ENCODE results near the gene MRPS9.

MRPS9 gene

GRCh38 chr2:105037572-105038382 lies at the start of gene MRPS9:
Gene MRPS9, plus strand, starts transcription at chr2:105038069. Its CDS starts 24 bp downstream, at chr2:105038093.
- DNase-seq: peak; percentile 92 to 98 (median 96)

GRCh38 chr2:105005181-105005951 lies 32.5 kb upstream of the MRPS9 start:
- DNase-seq: peak in 2 of 3 experiments; percentile 22 to 65

- DNase-seq: no peak
These were observed 30.5 kb upstream of the MRPS9 start for GRCh38 chr2:105007367-105007766.

DNA sequence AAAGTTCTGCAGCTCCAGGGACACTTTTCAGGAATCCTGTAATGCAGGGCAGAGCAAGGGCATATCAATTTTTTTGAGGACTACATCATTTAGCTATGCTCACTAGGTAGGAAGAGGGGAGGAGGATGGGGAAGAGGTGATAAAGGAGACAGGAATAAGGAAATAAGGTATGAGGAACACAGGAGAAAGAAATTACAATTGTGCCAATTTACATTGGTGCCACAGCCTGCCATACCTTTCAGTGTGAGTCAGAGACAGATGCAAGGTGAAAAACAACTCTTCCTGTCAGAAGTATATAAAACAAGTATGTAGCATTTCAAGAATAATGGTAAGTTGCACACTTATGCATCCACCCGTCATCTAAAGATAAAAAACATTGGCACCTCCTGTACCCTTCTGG lies 5.4 kb upstream of the MRPS9 start:
- DNase-seq: no peak

GRCh38 chr2:105034170-105034569 lies 3.7 kb upstream of the MRPS9 start:
- peak in 1 of 3 experiments; percentile 38 for DNase-seq

DNA sequence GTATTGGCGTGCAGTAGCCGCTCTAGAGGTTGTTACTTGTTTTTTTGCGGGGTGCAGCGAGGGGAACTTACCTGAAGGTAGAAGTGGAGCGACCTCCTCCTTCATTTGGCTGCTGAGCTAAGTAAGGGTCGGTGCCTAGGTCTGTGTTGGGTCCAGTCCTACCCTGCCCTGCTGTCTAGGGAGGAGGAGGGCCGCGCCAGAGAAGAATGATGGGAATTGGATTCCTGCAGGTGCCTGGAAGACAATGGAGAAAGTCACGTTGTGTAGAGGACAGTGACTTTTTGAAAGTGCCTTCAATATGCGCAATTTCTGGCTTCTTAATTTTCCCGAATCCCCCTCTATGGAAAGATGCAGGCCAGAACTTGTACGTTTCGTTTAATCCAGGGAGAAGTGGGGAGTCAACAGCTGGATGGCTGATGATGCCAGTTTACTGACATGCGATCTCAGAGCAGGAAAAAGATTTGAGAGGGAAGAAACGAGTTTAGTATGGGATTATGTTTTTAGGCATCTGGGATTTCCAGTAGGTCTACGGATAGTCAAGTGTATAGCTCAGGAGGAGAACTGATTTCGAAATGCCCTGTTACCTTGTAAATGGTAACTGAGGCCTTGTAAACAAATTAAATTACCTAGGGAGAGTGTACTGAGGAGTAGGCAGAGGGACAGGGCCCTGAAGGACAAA lies 653 bp downstream of the MRPS9 start:
- peak in 1 of 3 experiments; percentile 43 for DNase-seq

DNA sequence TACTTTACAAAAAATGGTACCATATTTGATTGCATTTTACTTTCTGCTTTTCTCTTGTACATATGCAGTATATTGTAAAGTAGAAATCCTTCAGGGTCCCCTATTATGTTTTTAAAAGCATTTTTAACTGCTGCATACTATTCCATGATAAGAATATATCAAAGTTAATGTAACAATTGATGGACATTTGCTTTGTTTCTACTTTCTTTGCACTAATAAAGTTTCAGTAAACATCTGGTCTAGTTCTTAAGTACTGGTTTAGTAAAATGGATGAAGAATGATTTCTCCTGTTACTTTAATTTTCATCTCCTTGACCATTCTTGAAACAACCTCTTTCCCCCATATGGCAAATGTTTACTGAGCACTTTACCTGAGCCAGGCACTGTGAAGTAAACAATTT lies 1.7 kb downstream of the MRPS9 start:
- no peak for DNase-seq

DNA sequence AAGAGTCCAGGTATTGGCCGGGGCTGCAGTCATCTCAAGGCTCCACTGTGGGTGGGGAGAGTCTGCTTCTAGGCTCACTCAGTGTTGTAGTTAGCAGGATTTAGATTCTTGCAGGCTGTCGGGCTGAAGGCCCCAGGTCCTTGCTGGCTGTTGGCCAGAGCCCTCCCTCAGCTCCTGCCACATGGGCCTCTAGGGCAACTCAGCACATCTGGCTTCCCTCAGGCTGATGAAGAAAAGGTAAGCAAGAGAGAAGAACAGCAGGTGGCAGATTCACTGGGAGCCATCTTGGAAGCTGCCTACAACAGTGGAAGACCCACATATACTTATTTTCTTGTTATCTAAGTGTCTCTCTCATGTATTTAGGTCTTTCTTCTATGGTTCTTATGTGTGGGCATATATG lies 4.3 kb downstream of the MRPS9 start:
- peak in 1 of 3 experiments; percentile 16 for DNase-seq

DNA sequence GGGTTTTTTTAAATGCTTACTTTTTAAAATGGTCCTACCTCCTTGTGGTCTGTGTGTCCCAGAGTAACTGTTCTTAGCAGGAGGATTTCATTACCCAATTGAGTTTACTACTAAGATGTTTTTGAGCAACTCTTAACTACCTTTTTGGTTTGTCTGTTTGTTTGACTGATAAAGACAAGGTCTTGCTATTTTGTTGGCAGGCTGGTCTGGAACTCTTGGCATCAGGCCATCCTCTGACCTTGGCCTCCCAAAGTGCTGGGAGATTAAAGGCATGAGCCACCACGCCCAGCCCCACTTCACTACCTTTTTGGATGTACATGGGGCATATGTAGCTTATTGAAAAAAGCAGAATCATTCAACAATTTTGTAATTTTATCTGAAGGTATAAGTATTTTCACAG lies 14.9 kb downstream of the MRPS9 start:
- no peak for DNase-seq

DNA sequence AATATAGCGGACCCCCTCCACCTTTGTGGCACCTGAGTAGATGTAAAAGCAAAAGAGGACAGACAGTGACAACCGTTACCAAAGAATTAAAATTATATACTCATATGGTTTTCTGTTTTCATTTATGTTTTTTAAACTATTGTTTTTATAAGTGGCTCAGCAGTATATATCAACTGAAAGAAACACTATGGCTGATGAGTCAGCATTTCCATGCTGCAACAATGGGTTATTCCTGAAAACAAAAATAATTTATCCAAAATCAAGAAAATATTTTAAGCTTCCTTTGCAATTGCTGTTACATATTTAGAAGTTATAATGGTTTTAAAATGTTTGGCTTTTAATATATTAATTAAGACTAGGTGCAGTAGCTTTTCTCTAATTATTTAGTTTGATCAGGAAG lies 17.7 kb downstream of the MRPS9 start:
- no peak for DNase-seq

DNA sequence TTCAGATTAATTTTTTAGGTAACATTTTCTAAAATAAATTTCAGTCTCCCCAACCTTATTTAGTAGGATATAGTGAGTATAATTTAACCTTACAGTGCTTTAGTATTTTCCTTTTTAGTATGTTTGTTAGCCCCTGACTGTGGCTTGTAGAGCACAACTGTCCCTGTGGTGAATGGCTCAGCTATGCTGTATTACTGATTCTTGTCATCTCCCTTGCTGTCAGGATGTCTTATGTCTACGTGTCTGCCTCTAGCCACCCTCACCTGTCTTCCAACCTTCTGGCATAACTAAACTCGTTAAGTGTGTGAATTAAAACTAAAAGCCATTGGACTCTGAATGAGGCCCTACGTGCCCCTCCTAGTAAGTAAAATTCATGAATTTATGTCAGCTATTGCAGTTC lies 18.4 kb downstream of the MRPS9 start:
- DNase-seq: no peak

- DNase-seq: no peak
These were observed 19.1 kb downstream of the MRPS9 start for GRCh38 chr2:105057005-105057404.

DNA sequence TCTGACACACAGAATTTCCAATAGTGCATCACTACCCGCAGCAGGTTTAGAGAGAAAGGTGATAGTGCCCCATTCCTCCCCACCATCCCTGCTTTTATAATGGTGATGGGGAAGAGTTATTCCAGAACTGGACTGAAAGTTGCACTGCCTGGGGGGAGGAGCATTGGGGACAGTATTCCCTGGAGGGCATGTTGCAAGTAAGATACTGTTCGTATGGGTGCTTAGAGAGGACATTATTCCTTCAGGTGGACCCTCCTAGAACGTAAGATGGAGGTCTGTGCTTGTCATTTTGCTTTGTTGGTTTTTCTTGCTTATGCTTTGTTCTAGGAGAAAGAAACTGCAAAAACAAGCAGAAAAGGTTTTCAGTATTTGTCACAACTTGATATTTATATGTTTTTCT lies 23.7 kb downstream of the MRPS9 start:
- no peak for DNase-seq

GRCh38 chr2:105062158-105062557 lies 24.3 kb downstream of the MRPS9 start:
- no peak for DNase-seq

GRCh38 chr2:105068387-105068786 lies 30.5 kb downstream of the MRPS9 start:
- no peak for DNase-seq

GRCh38 chr2:105068875-105069274 lies 31.0 kb downstream of the MRPS9 start:
- no peak for DNase-seq

DNA sequence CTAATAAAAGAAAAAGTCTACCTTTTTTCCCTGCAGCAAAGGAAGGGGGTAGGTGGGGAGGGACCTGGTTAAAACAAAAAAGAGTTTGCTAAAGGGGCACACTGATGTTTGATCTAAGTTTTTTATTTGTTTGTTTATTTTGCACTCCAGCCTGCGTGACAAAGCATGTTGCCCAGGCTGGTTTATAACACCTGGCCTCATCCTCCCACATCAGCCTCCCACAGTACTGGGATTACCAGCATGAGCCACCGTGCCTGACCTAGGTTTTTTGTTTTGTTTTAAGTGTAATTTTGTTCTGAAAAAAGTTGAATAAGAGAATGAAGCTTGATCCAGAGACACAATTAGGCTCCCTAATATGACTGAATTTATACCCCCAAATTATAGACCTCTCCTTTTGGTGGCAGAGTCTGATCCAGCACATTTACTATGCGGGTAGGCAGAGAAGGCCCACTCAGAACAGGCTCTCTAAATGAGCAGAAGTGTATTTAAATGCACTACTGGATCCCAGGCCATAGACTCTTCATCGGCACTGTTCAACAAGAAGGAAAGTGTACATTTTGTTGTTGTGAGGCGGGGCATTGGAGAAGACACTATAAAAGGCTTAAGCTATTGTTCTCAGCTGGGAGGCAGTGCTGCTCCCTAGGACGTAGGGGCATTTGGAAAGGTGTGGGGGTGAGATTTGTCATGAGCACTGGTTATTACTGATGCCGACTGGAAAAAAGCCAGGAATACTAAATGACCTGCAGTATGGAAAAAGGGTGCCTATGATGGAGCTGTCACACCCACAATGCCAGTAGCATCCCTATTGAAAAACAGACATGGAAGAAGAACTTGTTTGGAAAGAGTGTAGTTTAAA lies 32.4 kb downstream of the MRPS9 start:
- DNase-seq: no peak

DNA sequence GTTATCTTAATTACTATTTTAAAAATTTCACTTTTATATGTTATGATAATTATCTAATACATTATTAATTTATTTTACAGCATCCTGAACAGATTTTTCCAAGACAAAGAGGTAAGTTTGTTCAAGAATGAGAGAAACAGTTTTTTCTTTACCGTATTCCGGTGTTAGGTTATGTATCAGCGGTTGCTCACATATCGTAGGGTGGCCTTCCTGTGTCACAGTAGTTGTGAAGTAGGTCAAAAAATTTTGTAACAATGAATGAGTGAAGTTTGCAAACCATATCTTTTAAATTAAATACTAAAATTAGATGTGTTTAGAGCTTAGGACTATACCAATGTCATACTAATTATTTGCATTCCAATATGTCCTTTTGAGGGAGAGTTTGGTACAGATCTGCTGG lies 33.5 kb downstream of the MRPS9 start:
- DNase-seq: no peak

GRCh38 chr2:105072039-105072438 lies 34.2 kb downstream of the MRPS9 start:
- DNase-seq: no peak

DNA sequence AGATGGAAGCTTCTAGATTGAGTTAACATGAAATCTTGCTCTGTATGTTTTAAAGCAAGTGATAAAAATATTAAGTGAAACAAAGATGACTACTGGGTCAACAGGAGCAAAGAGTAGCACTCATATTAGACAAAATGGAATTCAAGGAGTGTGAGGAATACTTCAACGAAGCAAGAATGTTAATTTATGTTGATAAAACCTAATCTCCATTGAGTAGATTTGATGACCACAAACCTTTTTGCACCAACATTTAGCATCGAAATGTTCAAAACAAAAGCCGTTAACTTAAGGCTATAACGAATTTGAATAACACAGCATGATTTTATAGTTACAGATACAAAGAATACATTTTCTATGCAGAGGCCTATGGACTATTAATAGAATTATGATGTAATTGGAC lies 35.7 kb downstream of the MRPS9 start:
- no peak for DNase-seq

DNA sequence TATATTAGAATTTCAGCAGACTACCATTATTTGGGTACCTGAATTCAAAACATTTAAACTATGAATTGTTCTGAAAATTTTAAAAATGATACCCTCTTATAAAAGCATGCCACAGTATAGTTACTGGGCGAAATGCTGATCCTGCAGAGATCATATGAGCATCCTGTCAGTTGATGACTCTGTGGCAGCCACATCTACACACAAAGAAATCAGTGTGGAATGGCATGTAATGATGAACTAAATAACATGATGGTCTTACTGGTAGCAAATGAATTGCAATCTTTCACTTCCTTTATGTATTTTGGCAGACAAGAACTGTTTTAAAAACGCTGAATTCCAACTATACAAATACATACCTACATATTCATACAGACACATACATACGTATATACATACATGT lies 38.3 kb downstream of the MRPS9 start:
- no peak for DNase-seq

- DNase-seq: no peak
These were observed 41.1 kb downstream of the MRPS9 start for GRCh38 chr2:105078906-105079495.
